Calu3 (cell line): Measurements from ENCODE around the gene SDCBP2. TPM values are rescaled to one million over a fixed set of nuclear protein-coding genes. Genes with fewer than 3 reads are reported as not detected.
A peak's percentile ranks its signal among the peaks of the same experiment; 100 is the strongest.

Experiments
- BruUV-seq: library from RNA; stranded (reverse); fragments of 400-500 nt; replicated peaks from 2 replicates; lab custom pipeline; 2021; lab: Mats Ljungman, UMichigan
- CTCF ChIA-PET: fragments of 300-600 bp; sonication (Branson Sonifier 250); formaldehyde crosslinking; loops from one replicate; lab custom pipeline; 2022; ENCODE audit warnings: antibody characterized with exemption; lab: Charles Lee
- DNase-seq: peaks from one replicate; pipeline ENCODE4 v3.0.0; 2022
- H3K27ac Mint-ChIP-seq: one replicate; pipeline ENCODE4 v1.8.0; 2022; ENCODE audit warnings: mixed read lengths; ENCODE audit not compliant: unreplicated experiment
- H3K27me3 Mint-ChIP-seq: one replicate; pipeline ENCODE4 v1.8.0; 2022; ENCODE audit warnings: mixed read lengths; ENCODE audit not compliant: unreplicated experiment
- H3K36me3 Mint-ChIP-seq: one replicate; pipeline ENCODE4 v1.8.0; 2022; ENCODE audit warnings: mild to moderate bottlenecking, moderate library complexity, mixed read lengths; ENCODE audit not compliant: insufficient read depth, unreplicated experiment
- H3K4me1 Mint-ChIP-seq: one replicate; pipeline ENCODE4 v1.8.0; 2022; ENCODE audit warnings: mild to moderate bottlenecking, low read depth, mixed read lengths; ENCODE audit not compliant: unreplicated experiment
- H3K4me3 Mint-ChIP-seq: one replicate; pipeline ENCODE4 v1.8.0; 2022; ENCODE audit warnings: mild to moderate bottlenecking, low read depth, moderate library complexity, mixed read lengths; ENCODE audit not compliant: unreplicated experiment
- H3K9me3 Mint-ChIP-seq: one replicate; pipeline ENCODE4 v1.8.0; 2022; ENCODE audit warnings: low read depth, mixed read lengths; ENCODE audit not compliant: unreplicated experiment
- intact Hi-C: fragments of 100-400 bp; cut with micrococcal nuclease; formaldehyde crosslinking; loops from one replicate; pipeline ENCODE4 v1.10.0; 2022; ENCODE audit not compliant: unreplicated experiment
- total RNA-seq: library from RNA; stranded (reverse); gene quantifications from 2 replicates; pipeline ENCODE4 v1.2.3, GENCODE V29; 2022
- TF ChIP-seq, protein P1 (sequence below): fragments of 200-600 bp; IDR thresholded peaks from one replicate; pipeline ENCODE4 v1.8.0; 2022; ENCODE audit warnings: antibody characterized with exemption; ENCODE audit not compliant: unreplicated experiment

SDCBP2 gene
- total RNA-seq, 1 experiment from 2014 or later, result 8.2 TPM

DNA sequence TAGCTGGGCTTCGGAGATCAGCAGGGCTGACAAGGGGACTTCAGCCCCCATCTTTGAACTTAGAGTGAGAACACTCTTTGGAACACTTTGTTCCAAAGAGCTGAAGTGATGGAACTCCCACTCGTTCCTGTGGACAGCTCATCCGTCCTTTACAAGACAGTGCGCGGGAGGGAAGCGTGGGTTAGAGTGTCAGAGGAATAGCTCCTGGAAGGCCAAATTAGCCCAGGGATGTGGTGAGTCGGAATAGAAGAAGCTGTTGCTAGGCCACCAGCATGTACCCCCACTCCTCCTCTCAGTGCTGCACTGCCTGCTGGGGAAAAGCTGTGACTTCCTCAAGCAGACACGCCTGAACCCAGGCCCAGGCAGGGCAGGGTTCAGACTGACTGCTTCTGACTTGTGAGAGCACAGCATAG, 1.7 kb downstream of the SDCBP2 start:
- H3K27me3 Mint-ChIP-seq, result no peaks in the 10 kb centered on the region
- no TSS peak for BruUV-seq
- CTCF ChIA-PET, result no interaction called here

DNA sequence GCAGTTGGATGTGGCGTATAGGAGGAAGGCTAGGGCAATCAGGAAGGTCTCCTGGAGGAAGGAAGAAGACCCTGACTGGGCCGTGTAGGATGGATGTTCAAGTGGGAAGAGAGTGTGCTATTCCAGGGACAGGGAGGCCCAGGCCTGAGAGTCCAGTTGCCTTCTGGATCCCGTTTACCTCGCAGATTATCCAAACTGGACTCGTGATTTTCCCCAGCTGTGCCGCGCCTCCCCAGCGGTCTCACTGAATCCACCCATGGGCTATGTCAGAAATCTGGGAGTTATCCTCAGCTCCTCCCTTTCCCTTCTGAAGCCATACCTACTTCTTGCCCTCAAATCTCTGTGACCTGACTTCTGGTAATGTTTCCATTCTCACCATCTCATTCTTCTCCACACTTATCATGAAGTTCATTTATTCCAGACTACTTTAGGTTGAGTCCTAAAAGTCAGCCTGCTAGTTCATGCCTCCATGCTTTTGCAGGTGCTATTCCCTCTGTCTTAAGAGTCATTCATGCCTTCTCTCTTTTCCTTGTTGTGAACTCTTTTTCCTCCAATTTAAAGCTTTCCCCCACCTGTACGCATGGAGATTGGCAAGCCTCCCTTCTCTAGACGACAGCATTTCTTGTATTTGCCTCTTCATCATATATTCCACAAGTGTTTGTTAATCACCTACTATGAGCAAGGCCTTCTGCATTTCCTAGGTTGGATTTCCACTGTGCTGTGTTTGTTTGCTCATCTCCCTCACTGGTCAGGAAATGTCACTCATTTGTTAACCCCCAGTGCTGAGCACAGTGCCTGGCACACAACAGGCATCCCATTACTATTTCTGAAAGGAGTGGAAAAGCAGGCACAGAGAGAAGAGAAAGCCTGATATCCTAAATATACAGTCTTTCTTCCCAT, 2.7 kb downstream of the SDCBP2 start:
- TSS peak; percentile 78 for BruUV-seq
- Mint-ChIP-seq H3K36me3 (peaks cover 24% of the 10 kb centered on the region), H3K4me3 (no peak overlapping the region), H3K27me3 (no peaks in the 10 kb centered on the region), H3K4me1 (peaks cover 22% of the 10 kb centered on the region), H3K27ac (no peak overlapping the region), H3K9me3 (no peaks in the 10 kb centered on the region)
- no peak for DNase-seq
- CTCF ChIA-PET, result interaction anchor here (1.3 kb wide), 1 partner anchor 71 kb away, joined by 3 read pairs; no protein-coding TSS in a partner anchor
- intact Hi-C loops, result no loop called here
- TF ChIP-seq, protein P1, sequence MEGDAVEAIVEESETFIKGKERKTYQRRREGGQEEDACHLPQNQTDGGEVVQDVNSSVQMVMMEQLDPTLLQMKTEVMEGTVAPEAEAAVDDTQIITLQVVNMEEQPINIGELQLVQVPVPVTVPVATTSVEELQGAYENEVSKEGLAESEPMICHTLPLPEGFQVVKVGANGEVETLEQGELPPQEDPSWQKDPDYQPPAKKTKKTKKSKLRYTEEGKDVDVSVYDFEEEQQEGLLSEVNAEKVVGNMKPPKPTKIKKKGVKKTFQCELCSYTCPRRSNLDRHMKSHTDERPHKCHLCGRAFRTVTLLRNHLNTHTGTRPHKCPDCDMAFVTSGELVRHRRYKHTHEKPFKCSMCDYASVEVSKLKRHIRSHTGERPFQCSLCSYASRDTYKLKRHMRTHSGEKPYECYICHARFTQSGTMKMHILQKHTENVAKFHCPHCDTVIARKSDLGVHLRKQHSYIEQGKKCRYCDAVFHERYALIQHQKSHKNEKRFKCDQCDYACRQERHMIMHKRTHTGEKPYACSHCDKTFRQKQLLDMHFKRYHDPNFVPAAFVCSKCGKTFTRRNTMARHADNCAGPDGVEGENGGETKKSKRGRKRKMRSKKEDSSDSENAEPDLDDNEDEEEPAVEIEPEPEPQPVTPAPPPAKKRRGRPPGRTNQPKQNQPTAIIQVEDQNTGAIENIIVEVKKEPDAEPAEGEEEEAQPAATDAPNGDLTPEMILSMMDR, result no peak

More for the DNA sequence above, 1.7 kb downstream of the SDCBP2 start:
- Mint-ChIP-seq H3K9me3 (no peaks in the 10 kb centered on the region), H3K4me1 (peaks cover 26% of the 10 kb centered on the region), H3K4me3 (peak overlapping the region; percentile 58), H3K27ac (no peak overlapping the region), H3K36me3 (peaks cover 29% of the 10 kb centered on the region)
- intact Hi-C loops, result no loop called here
- TF ChIP-seq, protein P1, result no peak
- no peak for DNase-seq

DNA sequence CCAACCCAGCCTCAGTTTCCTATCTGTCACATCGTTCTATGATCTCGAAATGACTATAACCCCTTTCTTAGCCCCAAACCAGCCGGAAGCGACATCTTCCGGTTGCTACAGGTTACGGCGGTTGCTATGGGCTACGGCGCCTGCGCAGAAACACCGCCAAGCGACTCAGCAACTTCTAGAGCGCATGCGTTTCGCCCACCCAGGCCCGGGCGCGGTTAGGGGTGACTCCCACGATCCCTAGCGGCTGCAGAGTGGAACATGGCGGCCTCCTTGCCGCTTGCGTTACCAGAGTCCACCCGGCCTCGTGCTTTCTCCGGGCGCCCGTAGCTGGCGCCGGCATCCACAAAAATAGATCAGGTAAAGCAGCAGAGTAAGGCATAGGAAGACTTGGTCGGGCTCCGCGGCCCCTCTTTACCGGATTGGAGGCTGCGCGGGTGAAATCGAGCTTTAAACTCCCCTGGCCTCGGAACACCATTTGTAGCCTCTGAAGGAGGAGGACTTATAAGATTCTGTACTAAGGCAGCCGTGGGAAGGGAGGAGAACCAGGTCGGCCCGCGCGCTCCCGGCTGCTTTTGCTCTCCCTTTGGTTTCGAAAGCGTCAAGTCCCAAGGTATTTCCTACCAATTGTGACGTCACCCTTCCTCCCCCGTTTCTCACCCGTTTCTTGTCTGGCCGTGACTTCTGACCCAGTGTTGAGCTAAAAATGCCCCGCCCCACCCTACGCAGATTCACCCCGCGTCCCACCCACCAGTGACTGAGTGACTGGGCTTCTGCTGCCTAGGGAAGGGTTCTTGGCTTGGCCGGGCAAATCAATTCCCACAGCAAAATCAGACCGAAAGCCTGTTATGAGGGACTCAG, 3.5 kb downstream of the SDCBP2 start:
- TF ChIP-seq, protein P1, result no peak
- H3K27me3 Mint-ChIP-seq, result no peaks in the 10 kb centered on the region
- H3K27ac Mint-ChIP-seq, result no peak overlapping the region
- no peaks in the 10 kb centered on the region for H3K9me3 Mint-ChIP-seq
- H3K4me3 Mint-ChIP-seq, result no peak overlapping the region
- peaks cover 22% of the 10 kb centered on the region for H3K36me3 Mint-ChIP-seq
- peaks cover 14% of the 10 kb centered on the region for H3K4me1 Mint-ChIP-seq
- intact Hi-C loops, result no loop called here
- BruUV-seq, result TSS peak; percentile 15
- DNase-seq, result peak; percentile 91
- CTCF ChIA-PET, result interaction anchor here (1.3 kb wide), 2 partner anchors 72 to 141 kb away, joined by 3 read pairs; partner anchors contain the start of gene NSFL1C

DNA sequence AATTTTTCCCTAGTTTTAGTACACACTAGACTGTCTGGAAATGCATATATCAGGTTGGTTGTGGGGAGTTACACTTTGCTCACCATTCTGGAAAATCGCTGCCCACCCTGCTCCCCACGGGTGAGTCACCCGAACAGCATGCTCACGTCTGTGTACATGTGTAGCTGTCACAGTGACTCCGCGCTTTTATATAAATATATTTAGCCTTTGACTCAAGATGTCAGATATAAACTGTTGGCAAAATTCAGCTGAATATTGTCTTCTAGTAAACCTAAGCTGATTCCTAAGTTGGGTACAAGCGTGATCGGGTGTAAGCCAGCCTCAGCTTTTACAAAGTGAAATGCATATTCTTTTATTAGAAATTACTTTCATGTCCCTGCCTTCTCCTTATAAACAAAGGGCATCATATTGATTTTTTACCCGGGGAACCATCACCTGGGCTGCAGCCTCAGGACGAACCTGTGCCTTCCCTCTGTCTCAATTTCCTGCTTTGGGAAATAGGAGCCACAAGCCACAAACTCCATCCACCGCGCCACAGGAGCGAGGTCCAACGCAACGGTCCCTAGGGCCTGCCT, 4.3 kb downstream of the SDCBP2 start:
- no TSS peak for BruUV-seq
- TF ChIP-seq, protein P1, result no peak
- H3K4me1 Mint-ChIP-seq, result peaks cover 7% of the 10 kb centered on the region
- intact Hi-C loops, result no loop called here
- CTCF ChIA-PET, result interaction anchor here (1.3 kb wide), 2 partner anchors 73 to 142 kb away, joined by 3 read pairs; partner anchors contain the start of gene NSFL1C
- H3K36me3 Mint-ChIP-seq, result peaks cover 16% of the 10 kb centered on the region
- H3K4me3 Mint-ChIP-seq, result no peak overlapping the region
- H3K9me3 Mint-ChIP-seq, result no peaks in the 10 kb centered on the region
- DNase-seq, result no peak
- H3K27me3 Mint-ChIP-seq, result no peaks in the 10 kb centered on the region
- no peak overlapping the region for H3K27ac Mint-ChIP-seq
